GM21447 (cell line): ENCODE data around the gene STRIP2.
"Not testable (repeated sequence)": the region's sequence is repeated elsewhere in the genome, so short reads cannot be mapped to it uniquely, and the experiment has no call there.

Experiments used
- ATAC-seq: cut with Tn5 transposase; IDR thresholded peaks from one replicate; pipeline ENCODE4 v1.9.1; 2021; ENCODE audit not compliant: unreplicated experiment

Gene STRIP2, protein sequence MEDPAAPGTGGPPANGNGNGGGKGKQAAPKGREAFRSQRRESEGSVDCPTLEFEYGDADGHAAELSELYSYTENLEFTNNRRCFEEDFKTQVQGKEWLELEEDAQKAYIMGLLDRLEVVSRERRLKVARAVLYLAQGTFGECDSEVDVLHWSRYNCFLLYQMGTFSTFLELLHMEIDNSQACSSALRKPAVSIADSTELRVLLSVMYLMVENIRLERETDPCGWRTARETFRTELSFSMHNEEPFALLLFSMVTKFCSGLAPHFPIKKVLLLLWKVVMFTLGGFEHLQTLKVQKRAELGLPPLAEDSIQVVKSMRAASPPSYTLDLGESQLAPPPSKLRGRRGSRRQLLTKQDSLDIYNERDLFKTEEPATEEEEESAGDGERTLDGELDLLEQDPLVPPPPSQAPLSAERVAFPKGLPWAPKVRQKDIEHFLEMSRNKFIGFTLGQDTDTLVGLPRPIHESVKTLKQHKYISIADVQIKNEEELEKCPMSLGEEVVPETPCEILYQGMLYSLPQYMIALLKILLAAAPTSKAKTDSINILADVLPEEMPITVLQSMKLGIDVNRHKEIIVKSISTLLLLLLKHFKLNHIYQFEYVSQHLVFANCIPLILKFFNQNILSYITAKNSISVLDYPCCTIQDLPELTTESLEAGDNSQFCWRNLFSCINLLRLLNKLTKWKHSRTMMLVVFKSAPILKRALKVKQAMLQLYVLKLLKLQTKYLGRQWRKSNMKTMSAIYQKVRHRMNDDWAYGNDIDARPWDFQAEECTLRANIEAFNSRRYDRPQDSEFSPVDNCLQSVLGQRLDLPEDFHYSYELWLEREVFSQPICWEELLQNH

GRCh38 chr7:129433847-129434674, at the start of gene STRIP2:
Gene STRIP2 (plus strand): TSS chr7:129434432. CDS start chr7:129434473, 41 bp downstream.
- ATAC-seq, result peak; percentile 97

DNA sequence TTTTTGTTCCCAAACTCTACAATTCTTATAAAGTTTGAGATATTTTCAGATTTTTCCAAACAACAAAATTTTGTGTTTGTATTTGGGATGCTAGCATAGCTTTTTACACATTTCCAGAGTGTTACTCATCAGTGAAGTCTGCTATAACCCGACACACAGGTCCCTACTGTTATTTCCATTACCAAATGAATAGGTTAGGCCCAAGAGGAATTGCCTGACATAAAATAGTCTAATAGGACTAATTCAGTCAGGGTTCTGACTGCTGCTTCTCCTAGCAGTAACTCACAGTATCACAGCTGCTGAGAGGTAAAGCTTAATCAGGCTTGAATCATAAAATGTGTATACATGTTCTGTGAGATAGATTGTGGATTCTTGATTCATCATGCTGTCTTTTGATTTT, 49.1 kb upstream of the STRIP2 start:
- no peak for ATAC-seq

- ATAC-seq, result no peak
These were observed 48.6 kb upstream of the STRIP2 start for GRCh38 chr7:129385598-129385997.

- ATAC-seq, result no peak
These were observed 47.7 kb upstream of the STRIP2 start for GRCh38 chr7:129386506-129386905.

DNA sequence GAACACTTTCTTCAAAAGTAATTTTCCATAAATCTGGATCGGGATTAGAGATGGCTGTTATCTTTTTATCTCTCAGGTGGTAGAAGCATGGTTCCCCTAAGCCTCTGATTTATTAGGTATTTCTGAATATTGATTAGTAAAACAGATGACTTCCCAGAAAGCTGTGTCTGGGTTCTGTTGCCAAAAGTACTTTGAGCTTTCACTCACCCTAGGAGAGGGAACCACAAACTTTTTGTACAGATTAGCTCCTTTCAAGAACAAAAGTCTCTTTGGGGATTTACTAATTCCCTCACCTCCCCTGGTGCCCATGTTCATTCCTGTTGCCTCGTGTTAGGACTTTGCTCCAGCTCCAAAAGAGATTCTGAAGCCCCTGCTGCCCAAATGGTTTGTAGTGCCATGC, 46.7 kb upstream of the STRIP2 start:
- ATAC-seq, result no peak

- ATAC-seq, result no peak
These were observed 45.7 kb upstream of the STRIP2 start for GRCh38 chr7:129388333-129389098.

DNA sequence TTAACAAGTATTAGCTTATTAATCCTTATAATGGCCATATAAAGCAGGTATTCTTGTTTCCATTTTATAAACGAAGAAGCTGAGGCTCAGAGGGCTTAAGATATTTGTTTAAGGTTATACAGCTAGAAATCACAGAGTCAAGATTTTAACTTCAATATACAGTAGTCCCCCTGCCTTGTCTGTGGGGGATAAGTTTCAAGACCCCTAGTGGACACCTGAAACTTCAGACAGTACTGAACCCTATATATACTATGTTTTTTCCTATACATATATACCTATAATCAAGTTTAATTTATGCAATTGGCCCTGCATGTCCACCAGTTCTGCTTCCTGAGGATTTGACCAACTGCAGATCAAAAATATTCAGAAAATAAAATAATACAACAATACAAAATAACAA, 44.4 kb upstream of the STRIP2 start:
- no peak for ATAC-seq

GRCh38 chr7:129390314-129390713, 43.9 kb upstream of the STRIP2 start:
- no peak for ATAC-seq

- ATAC-seq, result no peak
These were observed 42.6 kb upstream of the STRIP2 start for GRCh38 chr7:129391546-129392171.

- no peak for ATAC-seq
These were observed 41.0 kb upstream of the STRIP2 start for GRCh38 chr7:129393255-129393654.

- no peak for ATAC-seq
These were observed 40.1 kb upstream of the STRIP2 start for GRCh38 chr7:129394101-129394500.

- ATAC-seq, result no peak
These were observed 39.0 kb upstream of the STRIP2 start for GRCh38 chr7:129394982-129395914.

GRCh38 chr7:129401228-129401966, 32.8 kb upstream of the STRIP2 start:
- no peak for ATAC-seq

DNA sequence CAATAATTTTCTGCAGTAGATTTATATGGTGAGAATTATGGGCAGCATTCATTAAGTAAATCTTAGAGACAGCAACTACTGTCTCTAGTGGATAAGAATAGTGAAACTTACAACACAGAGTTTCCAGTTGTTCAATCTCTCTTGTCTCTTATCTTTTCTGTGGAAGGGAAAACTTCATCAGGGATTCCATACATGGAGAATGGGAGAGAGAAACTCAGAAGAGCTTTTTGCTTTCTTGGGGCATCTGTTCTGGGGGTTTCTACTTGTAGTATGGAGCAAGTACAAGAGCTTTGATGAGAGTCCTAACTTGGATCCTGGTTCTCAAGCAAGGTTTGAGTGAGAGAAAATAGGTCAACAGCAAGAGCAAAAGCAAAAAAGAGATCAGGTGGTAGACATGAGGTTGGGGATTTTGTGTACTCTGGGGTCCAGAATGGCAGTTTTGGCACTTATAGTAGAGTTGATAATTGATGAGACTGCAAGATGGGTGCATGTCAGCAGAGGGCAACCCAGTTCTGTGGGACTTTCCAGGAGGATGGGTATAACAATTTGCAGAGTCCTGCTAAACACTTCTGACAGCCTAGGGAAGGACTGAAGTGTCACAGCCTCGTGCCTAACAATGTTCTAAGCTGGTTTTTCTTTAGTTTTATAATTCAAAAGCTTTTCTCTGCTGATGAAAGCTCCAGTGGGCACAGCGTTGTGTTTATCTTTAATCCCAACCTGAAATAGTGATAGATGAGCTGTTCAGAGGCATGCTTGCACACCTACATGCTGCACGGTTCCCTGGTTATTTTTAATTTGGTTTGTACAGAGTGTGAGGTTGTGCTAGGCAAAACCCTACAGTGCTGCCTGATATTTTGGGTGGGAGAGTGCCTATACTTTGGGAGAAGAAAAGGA, 32.0 kb upstream of the STRIP2 start:
- no peak for ATAC-seq

DNA sequence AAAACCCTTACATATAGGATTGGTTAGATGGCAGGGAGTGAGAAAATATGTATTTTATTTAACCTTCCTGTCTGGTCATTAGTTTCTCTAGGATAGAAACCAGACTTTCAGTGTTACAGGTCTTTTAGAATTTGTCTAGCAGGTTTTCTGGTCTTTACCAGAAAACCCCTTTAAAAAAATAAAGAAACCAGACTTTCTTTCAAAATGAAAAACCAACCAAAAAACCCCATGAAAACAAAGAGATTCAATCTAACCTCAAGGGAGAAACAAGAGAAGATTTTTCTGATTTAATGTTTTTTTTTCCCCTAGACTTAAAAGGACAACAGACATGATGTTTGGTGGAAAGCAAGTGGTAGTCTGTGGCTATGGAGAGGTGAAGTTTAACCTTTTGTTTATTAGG, 28.7 kb upstream of the STRIP2 start:
- ATAC-seq, result no peak

DNA sequence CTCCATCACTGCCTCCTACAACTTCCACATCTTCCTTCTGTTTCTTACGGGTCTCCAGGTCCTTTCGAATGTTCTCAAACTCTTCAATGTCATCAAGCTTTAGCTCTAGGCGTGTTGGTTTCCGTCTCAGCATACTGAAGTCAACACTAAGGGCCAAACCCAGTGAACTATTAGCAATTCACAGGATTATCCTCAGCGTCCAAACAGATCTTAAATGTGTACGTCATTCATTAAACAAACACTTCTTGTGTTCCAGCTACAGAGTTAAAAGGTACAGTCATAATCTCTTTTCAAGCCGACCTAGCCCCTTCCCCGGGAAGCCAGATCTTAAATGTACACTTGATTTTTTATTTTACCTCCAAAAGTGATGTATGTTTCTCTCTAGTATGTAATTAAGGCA, 24.0 kb upstream of the STRIP2 start:
- ATAC-seq, result not testable (repeated sequence)

DNA sequence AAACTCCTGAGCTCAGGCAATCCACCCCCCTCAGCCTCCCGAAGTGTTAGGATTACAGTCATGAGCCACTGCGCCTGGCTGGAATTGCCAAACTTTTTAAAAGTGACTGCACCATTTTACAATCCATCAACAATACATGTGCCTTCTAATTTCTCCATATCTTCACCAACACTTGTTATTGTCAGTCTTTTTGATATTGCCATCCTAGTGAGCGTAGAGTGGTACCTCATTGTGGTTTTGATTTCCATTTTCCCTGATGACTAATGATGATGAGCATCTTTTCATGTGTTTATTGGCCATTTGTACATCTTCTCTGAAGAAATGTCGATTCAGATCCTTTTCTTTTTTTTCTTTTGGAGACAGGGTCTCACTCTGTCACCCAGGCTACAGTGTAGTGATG, 21.7 kb upstream of the STRIP2 start:
- ATAC-seq, result no peak
